NCI-H2029 (cell line): ENCODE data around the gene TTC34.

Experiments
- DNase-seq: peaks from one replicate; lab custom pipeline; 2025; lab: John Stamatoyannopoulos, UW

Gene TTC34

GRCh38 chr1:2641381-2642130, 159.9 kb downstream of the TTC34 start:
- no peak for DNase-seq

- no peak for DNase-seq
Observed at GRCh38 chr1:2640626-2641025, 160.9 kb downstream of the TTC34 start.

GRCh38 chr1:2639607-2640521, 161.6 kb downstream of the TTC34 start:
- DNase-seq = no peak

DNA sequence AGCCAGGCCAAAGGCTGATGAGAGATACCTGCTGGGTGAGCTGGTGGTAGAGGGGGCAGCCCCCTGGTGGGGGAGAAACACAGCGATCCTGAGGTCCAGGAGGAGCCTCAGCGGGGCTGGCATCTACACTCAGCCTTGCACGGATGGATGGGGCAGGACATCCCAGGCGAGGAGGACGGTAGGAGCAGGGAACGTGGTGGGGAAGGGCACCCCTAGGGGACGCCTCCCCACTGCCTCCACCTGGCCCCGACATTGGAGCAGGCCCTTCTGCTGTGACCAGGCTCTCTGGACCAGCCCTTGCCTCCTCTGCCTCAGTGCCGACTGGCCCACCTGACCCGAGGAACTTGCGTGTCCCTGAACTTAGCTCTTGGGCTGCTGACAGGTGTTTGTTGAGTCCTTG, 162.3 kb downstream of the TTC34 start:
- DNase-seq = no peak

DNA sequence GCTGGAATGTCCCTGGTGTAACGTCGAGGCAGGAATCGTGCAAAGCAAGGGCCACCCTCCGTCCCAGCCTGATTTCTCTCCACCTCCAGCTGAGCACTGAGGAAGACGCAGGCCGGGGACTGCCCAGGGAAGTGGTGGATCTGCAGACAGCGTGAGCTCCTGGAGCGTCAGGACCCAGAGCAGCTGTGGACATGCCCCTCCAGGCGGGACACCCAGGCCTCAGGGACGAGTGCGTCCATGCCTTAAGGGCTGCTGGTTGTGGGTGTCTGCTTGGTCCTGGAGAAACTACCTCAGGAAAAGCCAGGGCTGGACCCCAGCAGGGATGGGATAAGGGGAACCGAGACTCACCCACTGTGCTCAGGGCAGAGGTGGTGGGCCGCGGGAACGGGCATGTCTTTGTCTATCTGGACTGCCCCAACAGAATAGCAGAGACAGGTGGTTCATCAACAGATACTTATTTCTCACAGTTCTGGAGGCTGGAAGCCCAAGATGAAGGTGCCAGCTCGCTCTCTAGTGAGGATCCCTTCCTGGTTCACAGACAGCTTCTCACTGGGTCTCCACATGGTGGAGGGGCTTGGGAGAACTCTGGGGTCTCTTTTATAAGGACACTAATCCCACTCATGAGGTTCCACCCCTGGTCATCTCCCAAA, 162.9 kb downstream of the TTC34 start:
- no peak for DNase-seq

DNA sequence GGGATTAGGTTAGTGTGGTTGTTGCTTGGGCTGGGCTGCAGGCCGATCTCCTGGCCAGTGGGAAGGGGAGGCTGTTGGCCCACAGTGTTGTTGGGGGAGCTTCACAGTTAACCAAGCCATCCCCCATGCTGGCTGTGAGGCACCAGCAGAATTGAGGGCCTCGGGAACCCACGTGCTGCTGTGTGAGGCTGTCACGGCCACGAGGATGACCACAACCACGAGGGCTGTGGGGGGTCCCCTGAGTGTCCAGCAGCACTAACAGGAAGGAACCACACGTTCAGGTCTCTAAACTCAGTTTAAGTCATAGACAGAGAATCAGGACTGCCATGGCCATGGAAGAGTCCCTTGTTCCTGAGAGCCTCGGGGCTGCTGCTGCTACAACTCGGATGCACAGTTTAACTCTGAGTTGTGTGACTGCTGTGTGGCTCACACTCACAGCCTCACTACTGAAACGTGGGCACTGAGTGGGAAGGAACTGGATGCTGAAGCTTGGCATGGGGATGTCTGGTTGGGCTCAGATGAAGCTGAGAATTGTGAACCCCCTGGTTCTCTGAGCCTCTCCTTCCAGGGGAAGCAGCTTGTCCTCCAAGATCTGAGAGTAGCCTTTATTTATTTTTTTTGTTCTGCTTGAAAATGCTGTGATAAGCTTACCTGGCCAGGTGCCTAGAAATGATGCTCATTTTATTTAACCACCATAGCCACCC, 163.9 kb downstream of the TTC34 start:
- DNase-seq = no peak

DNA sequence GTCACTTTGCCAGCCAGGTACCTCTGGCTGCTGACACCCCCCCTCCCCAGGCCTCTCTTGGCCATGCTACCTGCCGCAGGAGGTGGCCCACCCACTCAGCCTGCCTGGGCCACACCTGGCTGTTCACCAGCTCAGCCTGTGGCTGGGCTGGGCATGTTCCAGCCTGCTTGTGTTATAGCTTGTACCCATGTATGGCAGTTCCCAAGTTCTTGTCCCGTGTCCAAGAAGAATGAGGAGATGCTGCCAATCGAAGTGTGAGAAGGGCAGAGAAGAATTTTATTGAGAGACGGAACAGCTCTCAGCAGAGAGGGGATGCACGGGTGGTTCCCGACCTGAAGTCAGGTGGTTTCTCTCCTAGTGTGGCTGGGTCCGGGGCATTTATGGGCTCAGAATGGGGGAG, 164.8 kb downstream of the TTC34 start:
- no peak for DNase-seq

DNA sequence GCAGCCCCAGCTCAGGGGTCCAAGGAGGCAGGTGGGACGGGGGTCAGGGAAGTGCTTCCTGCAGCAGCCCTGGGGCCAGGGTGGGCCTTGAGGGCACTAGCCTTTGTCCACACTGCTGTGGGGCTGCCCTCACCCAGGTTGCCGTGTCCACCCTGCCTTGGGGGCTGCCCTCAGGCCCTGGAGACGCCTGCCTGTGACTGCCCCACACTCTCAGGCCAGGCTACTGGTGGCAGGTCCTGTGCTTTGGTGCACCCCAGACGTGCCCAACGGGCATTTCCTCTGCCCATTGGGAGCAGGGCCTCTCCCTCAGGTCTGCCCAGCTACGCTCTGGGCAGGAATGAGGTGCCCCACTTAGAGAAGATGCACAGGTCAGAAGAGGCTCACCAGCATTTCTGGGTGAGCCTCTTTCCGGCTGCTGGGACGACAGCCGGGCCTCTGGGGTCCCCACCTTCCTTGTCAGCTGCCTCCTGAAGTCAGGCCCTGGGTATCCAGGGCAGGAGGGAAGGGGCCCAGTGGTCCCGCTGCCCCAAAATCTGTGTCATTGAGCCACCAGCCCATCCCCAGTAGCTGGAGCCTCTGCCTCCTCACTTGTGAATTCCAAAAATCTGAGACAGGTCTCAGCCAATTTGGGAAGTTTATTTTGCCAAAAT, 166.0 kb downstream of the TTC34 start:
- DNase-seq = no peak

- DNase-seq = no peak
Observed at GRCh38 chr1:2633936-2634491, 167.5 kb downstream of the TTC34 start.

DNA sequence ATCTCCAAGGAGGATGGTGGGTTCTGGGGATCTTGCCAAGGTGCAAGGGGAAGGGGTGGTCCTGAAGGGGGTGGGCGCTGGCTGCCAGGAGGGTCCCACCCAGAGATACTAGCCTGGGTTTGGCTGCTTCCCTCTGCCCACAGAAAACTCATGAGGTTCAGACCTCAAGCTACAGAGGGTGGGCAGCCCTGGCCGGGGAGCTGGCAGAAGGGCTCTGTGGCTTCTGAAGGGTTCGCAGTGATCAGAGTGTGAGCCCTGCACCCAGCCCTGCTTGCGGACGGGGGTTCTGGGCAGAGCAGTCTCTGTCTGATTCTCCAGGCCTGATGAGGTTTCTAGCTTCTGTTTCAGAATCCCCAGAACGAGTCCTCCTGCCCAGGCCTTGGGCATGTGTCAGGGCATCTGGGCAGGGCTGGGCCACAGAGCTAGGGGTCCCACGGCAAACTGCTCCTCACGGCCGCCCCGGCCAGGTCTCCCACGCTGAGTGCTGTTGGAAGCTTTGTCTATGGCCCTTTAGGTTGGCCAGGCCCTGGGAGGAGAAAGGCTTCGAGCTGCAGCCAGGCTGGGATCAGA, 168.0 kb downstream of the TTC34 start:
- DNase-seq = no peak

- DNase-seq = no peak
Observed at GRCh38 chr1:2632561-2633361, 168.7 kb downstream of the TTC34 start, which contains the start of gene MMEL1. MMEL1 (minus strand) TSS chr1:2633016; CDS start chr1:2629484, 3,532 bp downstream.

DNA sequence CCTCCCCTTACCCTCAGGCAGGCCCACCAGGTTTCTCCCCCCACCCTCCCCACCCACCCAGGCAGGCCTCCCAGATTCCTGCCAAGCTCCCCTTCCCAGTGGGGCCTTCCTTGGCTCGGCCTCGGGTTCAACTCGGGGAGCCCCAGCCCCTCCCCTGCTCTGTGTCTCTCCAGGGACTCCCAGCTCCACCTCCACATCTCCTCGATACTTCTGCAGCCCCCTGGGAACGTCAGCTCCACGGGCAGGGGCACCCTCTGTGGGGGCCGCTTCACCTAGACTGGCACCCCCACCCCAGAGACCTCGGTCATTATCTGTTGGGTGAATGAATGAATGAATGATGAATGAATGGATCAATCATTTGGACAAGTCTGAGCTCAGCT, 169.5 kb downstream of the TTC34 start:
- DNase-seq = no peak

- DNase-seq = no peak
Observed at GRCh38 chr1:2631136-2632050, 170.1 kb downstream of the TTC34 start.

DNA sequence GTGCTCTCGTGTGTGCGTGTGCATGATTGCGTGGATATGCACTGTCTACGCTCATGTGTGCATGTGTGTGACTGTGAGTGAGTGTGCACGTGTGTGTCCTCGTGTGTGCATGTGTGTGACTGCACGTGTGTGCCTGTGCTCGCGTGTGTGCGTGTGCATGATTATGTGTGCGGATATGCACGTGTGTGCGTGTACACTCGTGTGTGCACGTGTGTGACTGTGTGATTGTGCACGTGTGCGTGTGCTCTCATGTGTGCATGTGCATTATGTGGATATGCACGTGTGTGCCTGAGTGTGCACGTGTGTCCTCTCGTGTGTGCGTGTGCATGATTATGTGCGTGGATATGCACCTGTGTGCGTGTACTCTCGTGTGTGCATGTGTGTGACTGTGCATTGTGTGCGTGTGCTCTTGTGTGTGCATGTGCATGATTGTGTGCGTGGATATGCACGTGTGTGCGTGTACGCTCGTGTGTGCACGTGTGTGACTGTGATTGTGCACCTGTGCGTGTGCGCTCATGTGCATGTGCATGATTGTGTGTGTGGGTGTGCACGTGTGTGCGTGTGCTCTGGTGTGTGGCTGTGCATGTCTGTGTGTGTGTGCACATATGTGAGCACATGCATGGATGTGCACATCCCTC, 170.9 kb downstream of the TTC34 start:
- DNase-seq = no peak

DNA sequence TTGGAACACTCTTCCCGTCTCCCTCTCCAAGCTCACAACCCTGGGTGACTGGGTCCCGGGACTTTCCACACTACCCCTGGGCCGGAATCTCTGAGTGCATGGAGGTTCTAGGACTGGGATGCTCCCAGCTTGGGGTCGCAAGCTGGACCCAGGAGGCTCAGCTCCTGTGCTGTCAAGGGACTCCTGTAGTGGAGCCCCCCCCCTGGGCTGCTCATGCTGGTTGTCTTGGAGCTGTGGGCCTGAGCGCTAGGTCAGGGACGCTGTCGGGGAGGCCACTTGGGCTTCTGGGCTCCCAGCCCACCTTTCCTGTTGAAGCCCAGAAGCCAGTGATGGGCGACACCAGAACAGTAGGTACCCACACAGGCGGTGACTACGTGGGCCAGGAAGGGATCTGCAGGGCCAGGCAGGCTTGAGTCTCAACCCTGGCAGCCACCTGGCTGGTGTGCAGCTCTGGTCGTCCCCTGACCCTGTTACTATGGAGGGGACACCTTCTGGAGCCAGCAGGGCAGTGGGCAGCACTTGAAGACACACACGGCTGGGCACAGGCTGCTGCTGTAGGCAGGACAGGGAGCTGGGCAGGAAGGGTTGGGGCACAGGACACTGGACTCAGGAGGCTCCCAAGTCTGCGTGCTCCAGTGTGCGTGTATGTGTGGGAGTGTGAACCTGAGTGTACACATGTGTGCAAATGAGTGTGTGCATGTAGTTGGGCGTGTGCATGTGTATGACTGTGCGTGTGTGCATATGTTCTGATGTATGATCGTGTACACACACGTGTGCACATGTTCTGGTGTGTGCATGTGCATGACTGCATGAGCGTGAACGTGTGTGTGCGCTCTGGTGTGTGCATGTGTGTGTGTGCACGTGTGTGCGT, 171.6 kb downstream of the TTC34 start:
- no peak for DNase-seq

GRCh38 chr1:2628933-2629626, 172.4 kb downstream of the TTC34 start:
- DNase-seq = no peak
